ENCODE measurements around the gene HOGA1. TPM values are rescaled to one million over a fixed set of nuclear protein-coding genes. Genes with fewer than 3 reads are reported as not detected.

The HOGA1 gene
- total RNA-seq, 4 donors from 2014 or later = 0.40 TPM; not detected in 3

DNA sequence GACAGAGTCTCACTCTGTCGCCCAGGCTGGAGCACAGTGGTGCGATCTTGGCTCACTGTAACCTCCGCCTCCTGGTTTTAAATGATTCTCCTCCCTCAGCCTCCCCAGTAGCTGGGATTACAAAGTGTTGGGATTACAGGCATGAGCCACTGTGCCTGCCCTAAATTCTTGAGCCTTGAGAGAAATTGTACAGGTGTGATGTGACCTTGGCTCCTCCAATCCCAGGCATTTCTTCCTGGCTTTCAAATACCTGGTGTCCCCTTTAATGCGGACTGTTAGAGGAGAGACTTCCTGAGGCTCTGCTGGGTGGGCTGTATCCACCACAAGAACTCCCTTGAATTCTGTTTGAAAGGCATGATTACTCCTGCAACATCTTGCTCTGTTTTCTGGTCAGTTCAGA is 34.1 kb downstream of the HOGA1 start:
- no peaks in the 10 kb centered on the region for H3K27me3 ChIP-seq
- no peaks in the 10 kb centered on the region for H3K9me3 ChIP-seq
- no peaks in the 10 kb centered on the region for H3K4me1 ChIP-seq
- no peak overlapping the region for H3K27ac ChIP-seq
- DNase-seq = no peak
- TF ChIP-seq POLR2A (IDR thresholded peaks at IDR 0.05) = no peak
- TF ChIP-seq, protein P1, sequence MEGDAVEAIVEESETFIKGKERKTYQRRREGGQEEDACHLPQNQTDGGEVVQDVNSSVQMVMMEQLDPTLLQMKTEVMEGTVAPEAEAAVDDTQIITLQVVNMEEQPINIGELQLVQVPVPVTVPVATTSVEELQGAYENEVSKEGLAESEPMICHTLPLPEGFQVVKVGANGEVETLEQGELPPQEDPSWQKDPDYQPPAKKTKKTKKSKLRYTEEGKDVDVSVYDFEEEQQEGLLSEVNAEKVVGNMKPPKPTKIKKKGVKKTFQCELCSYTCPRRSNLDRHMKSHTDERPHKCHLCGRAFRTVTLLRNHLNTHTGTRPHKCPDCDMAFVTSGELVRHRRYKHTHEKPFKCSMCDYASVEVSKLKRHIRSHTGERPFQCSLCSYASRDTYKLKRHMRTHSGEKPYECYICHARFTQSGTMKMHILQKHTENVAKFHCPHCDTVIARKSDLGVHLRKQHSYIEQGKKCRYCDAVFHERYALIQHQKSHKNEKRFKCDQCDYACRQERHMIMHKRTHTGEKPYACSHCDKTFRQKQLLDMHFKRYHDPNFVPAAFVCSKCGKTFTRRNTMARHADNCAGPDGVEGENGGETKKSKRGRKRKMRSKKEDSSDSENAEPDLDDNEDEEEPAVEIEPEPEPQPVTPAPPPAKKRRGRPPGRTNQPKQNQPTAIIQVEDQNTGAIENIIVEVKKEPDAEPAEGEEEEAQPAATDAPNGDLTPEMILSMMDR (IDR thresholded peaks at IDR 0.05) = no peak
- no peaks in the 10 kb centered on the region for H3K36me3 ChIP-seq
- H3K4me3 ChIP-seq = no peak overlapping the region

DNA sequence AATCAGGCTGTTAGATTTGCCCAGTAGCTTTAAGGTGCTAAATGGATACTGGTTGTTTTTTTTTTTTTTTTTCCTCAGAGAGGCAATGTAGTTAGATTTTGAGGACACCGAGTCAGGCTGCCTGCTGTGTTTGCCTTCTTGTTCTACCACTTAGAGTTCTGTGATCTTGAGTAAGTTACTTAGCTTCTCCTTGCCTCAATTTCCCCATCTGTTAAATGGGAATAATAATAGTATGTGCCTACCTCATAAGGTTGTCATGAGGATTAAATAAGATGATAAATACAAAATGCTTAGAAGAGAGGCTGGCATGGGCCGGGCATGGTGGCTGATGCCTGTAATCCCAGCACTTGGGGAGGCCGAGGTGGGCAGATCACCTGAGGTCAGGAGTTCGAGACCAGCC is 34.5 kb downstream of the HOGA1 start:
- TF ChIP-seq, protein P1 (IDR thresholded peaks at IDR 0.05) = no peak
- no peak for TF ChIP-seq POLR2A (IDR thresholded peaks at IDR 0.05)
- DNase-seq = no peak
- Histone ChIP-seq H3K27ac (no peak overlapping the region), H3K36me3 (no peaks in the 10 kb centered on the region), H3K9me3 (no peaks in the 10 kb centered on the region), H3K27me3 (no peaks in the 10 kb centered on the region), H3K4me3 (no peak overlapping the region), H3K4me1 (no peaks in the 10 kb centered on the region)

DNA sequence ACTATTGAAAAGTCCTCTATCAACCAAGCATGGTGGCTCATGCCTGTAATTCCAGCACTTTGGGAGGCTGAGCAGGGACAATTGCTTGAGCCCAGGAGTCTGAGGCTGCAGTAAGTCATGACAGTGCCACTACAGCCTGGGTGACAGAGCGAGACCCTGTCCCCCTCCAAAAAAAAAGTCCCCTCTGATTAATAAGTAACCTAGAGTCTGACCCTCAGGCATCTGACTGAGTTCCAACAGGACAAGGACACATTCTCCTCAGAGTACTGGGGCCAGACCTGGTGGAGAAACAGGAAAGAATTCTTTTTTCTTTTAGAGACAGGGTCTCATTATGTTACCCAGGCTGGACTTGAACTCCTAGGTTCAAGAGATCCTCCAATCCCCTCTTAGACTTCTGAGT is 39.1 kb downstream of the HOGA1 start:
- DNase-seq = no peak
- Histone ChIP-seq H3K27ac (no peak overlapping the region), H3K36me3 (no peaks in the 10 kb centered on the region), H3K27me3 (no peaks in the 10 kb centered on the region), H3K4me1 (no peaks in the 10 kb centered on the region), H3K9me3 (no peaks in the 10 kb centered on the region), H3K4me3 (no peak overlapping the region)
- TF ChIP-seq POLR2A (IDR thresholded peaks at IDR 0.05) = no peak
- TF ChIP-seq, protein P1 (IDR thresholded peaks at IDR 0.05) = no peak

DNA sequence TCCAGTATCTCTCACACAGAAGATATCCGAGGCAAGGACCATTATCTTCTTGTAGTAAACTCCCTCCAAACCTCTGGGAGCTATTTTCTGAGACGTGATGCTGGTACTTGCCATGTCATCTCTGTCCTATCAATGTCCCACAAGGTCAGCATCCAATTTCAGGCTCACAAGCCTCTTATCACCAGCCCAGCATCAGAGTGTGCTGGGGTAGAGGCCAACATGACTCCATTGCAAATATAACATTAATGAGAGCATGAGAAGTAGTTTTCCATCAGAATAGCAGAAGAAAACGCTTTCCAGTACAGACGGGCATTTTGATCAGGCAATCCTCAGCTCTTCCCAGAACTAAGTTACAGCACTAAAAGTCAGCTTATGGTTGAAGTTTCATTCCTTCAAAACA is 43.5 kb downstream of the HOGA1 start:
- TF ChIP-seq, protein P1 (IDR thresholded peaks at IDR 0.05) = no peak
- TF ChIP-seq POLR2A (IDR thresholded peaks at IDR 0.05) = no peak
- DNase-seq = no peak
- no peak overlapping the region for H3K27ac ChIP-seq
- no peaks in the 10 kb centered on the region for H3K9me3 ChIP-seq
- peaks cover 0 to 5% (median 0%) of the 10 kb centered on the region in 4 donors for H3K4me1 ChIP-seq
- H3K36me3 ChIP-seq = no peaks in the 10 kb centered on the region
- no peaks in the 10 kb centered on the region for H3K27me3 ChIP-seq
- H3K4me3 ChIP-seq = no peak overlapping the region

DNA sequence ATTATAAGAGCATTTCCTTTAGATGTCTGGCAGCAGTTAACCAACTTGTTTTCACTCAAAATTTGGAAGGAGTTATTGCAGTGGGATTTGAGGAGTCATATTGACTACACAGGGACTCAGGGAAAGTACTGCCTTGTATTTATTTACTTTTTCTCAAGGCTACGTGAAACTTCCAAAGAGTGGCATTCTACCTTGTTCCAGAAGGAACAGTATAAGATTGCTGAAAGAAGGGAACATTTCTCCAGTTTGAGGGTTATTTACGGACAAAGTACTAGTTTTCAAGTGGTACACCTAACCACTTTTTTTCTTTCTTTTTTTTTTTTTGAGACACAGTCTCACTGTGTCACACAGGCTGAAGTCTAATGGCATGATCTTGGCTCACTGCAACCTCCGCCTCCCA is 44.0 kb downstream of the HOGA1 start:
- no peaks in the 10 kb centered on the region for H3K27me3 ChIP-seq
- no peak overlapping the region for H3K27ac ChIP-seq
- H3K4me1 ChIP-seq = peaks cover 0 to 8% (median 0%) of the 10 kb centered on the region in 4 donors
- no peaks in the 10 kb centered on the region for H3K36me3 ChIP-seq
- no peak overlapping the region for H3K4me3 ChIP-seq
- no peaks in the 10 kb centered on the region for H3K9me3 ChIP-seq
- no peak for TF ChIP-seq POLR2A (IDR thresholded peaks at IDR 0.05)
- TF ChIP-seq, protein P1 (IDR thresholded peaks at IDR 0.05) = no peak
- DNase-seq = no peak

DNA sequence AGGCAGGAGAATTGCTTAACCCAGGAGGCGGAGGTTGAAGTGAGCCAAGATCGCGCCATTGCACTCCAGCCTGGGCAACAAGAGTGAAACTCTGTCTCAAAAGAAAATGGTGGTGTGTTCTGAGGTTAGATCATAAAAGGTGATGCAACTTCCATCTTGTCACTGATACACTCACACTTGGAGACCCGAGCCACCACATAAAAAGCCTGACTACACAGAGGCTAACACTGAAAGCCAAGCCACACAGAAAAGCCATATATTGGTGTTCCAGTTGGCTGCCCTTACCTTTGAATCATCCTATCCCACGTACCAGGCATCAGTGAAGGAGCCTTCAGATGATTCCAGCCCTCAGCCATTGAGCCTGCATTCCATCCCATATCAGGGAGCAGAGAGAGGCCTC is 45.1 kb downstream of the HOGA1 start:
- Histone ChIP-seq H3K4me1 (peaks cover 0 to 8% (median 0%) of the 10 kb centered on the region in 4 donors), H3K9me3 (no peaks in the 10 kb centered on the region), H3K4me3 (no peak overlapping the region), H3K36me3 (no peaks in the 10 kb centered on the region), H3K27ac (no peak overlapping the region), H3K27me3 (no peaks in the 10 kb centered on the region)
- TF ChIP-seq, protein P1 (IDR thresholded peaks at IDR 0.05) = no peak
- TF ChIP-seq POLR2A (IDR thresholded peaks at IDR 0.05) = no peak
- no peak for DNase-seq

Measured in Peyer's patch (tissue), 4 donors.